ENCODE measurements around the gene HMCN2. TPM values are rescaled to one million over a fixed set of nuclear protein-coding genes. Genes with fewer than 3 reads are reported as not detected.

Gene HMCN2
- total RNA-seq, 1 donor from 2014 or later = not detected

- DNase-seq (ENCODE audit: low read depth) = no peak
- no peak overlapping the region for H3K4me3 ChIP-seq (ENCODE audit: low read depth, low read length)
- no peaks in the 10 kb centered on the region for H3K36me3 ChIP-seq (ENCODE audit: control insufficient read depth, insufficient read depth, low read length)
- H3K27me3 ChIP-seq (ENCODE audit: control insufficient read depth, insufficient read depth, low read length) = peaks cover 22% of the 10 kb centered on the region
- no peak for TF ChIP-seq CTCF (IDR thresholded peaks at IDR 0.05; ENCODE audit: insufficient read depth, low read length, poor library complexity, severe bottlenecking)
Observed at GRCh38 chr9:130430734-130431535, 165.4 kb downstream of the HMCN2 start.

- Histone ChIP-seq H3K27me3 (ENCODE audit: control insufficient read depth, insufficient read depth, low read length) (peaks cover 22% of the 10 kb centered on the region), H3K36me3 (ENCODE audit: control insufficient read depth, insufficient read depth, low read length) (no peaks in the 10 kb centered on the region), H3K4me3 (ENCODE audit: low read depth, low read length) (no peak overlapping the region)
- no peak for DNase-seq (ENCODE audit: low read depth)
- TF ChIP-seq CTCF (IDR thresholded peaks at IDR 0.05; ENCODE audit: insufficient read depth, low read length, poor library complexity, severe bottlenecking) = no peak
Observed at GRCh38 chr9:130431536-130432303, 166.2 kb downstream of the HMCN2 start.

GRCh38 chr9:130432362-130432761, 166.8 kb downstream of the HMCN2 start:
- DNase-seq (ENCODE audit: low read depth) = no peak
- peak; percentile 10 for TF ChIP-seq CTCF (IDR thresholded peaks at IDR 0.05; ENCODE audit: insufficient read depth, low read length, poor library complexity, severe bottlenecking)
- no peak overlapping the region for H3K4me3 ChIP-seq (ENCODE audit: low read depth, low read length)
- peaks cover 22% of the 10 kb centered on the region for H3K27me3 ChIP-seq (ENCODE audit: control insufficient read depth, insufficient read depth, low read length)
- no peaks in the 10 kb centered on the region for H3K36me3 ChIP-seq (ENCODE audit: control insufficient read depth, insufficient read depth, low read length)

GRCh38 chr9:130432796-130433167, 167.2 kb downstream of the HMCN2 start:
- Histone ChIP-seq H3K4me3 (ENCODE audit: low read depth, low read length) (peak overlapping the region; percentile 3), H3K27me3 (ENCODE audit: control insufficient read depth, insufficient read depth, low read length) (peaks cover 22% of the 10 kb centered on the region), H3K36me3 (ENCODE audit: control insufficient read depth, insufficient read depth, low read length) (no peaks in the 10 kb centered on the region)
- no peak for TF ChIP-seq CTCF (IDR thresholded peaks at IDR 0.05; ENCODE audit: insufficient read depth, low read length, poor library complexity, severe bottlenecking)
- DNase-seq (ENCODE audit: low read depth) = no peak

- peaks cover 22% of the 10 kb centered on the region for H3K27me3 ChIP-seq (ENCODE audit: control insufficient read depth, insufficient read depth, low read length)
- no peak for DNase-seq (ENCODE audit: low read depth)
- no peaks in the 10 kb centered on the region for H3K36me3 ChIP-seq (ENCODE audit: control insufficient read depth, insufficient read depth, low read length)
- H3K4me3 ChIP-seq (ENCODE audit: low read depth, low read length) = peak overlapping the region; percentile 3
- peak; percentile 3 for TF ChIP-seq CTCF (IDR thresholded peaks at IDR 0.05; ENCODE audit: insufficient read depth, low read length, poor library complexity, severe bottlenecking)
Observed at GRCh38 chr9:130433168-130433946, 167.8 kb downstream of the HMCN2 start.

Measured in kidney epithelial cell (primary cell).